Body of pancreas (tissue), 4 donors: ENCODE measurements around the gene SSMEM1.

ENCODE experiments used
- POLR2A ChIP-seq, 3 donors: fragments of 450-650 bp; IDR thresholded peaks; one replicate each; pipeline ENCODE4 v1.6.1; 2016; ENCODE audit warnings: antibody characterized with exemption in 3 of 3, mild to moderate bottlenecking in 2 of 3
- TF ChIP-seq, protein P1 (sequence below), 7 experiments: fragments of 450-650 bp in 4 of 7; fragments of 200-600 bp in 3 of 7; sonication (generic) in 3 of 7; IDR thresholded peaks; one replicate each; pipeline ENCODE4 v1.5.1; 2016 to 2019; ENCODE audit warnings: antibody characterized with exemption in 7 of 7

DNA sequence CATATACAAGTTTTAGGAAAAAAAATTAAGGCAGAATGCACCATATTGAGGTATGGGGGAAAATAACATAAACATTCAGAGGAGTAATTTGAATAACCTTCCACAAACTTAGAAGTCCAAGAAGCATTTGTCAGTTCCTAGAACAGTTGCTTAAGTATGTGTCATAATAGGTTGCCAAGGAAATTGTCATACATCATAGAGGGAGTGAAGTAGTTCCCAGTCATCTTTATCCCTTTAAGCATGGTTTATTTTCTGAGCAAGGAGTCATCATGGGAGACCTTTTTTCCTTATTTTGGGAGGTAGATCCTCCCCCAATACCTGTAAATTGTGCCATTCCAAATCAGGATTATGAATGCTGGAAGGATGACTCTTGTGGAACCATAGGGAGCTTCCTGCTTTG is at the start of gene SSMEM1:
- TF ChIP-seq, protein P1, sequence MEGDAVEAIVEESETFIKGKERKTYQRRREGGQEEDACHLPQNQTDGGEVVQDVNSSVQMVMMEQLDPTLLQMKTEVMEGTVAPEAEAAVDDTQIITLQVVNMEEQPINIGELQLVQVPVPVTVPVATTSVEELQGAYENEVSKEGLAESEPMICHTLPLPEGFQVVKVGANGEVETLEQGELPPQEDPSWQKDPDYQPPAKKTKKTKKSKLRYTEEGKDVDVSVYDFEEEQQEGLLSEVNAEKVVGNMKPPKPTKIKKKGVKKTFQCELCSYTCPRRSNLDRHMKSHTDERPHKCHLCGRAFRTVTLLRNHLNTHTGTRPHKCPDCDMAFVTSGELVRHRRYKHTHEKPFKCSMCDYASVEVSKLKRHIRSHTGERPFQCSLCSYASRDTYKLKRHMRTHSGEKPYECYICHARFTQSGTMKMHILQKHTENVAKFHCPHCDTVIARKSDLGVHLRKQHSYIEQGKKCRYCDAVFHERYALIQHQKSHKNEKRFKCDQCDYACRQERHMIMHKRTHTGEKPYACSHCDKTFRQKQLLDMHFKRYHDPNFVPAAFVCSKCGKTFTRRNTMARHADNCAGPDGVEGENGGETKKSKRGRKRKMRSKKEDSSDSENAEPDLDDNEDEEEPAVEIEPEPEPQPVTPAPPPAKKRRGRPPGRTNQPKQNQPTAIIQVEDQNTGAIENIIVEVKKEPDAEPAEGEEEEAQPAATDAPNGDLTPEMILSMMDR (IDR thresholded peaks at IDR 0.05) = no peak
- TF ChIP-seq POLR2A (IDR thresholded peaks at IDR 0.05) = no peak
